Mesendoderm (in vitro differentiated cells): ENCODE data around the gene GBGT1.
A peak's percentile ranks its signal among the peaks of the same experiment; 100 is the strongest.

Experiments
- DNase-seq: peaks from one replicate; pipeline ENCODE4 v3.0.0; 2013
- H2AK5ac ChIP-seq: 2 replicates; pipeline ENCODE4 v1.6.1; 2013; ENCODE audit warnings: low read length, inconsistent platforms
- H2BK120ac ChIP-seq: 2 replicates; pipeline ENCODE4 v1.6.1; 2013; ENCODE audit warnings: low read depth, mild to moderate bottlenecking, low read length, moderate library complexity, mixed read lengths
- H2BK15ac ChIP-seq: replicated peaks from 2 replicates; pipeline ENCODE4 v1.6.1; 2013; ENCODE audit warnings: low read depth, mild to moderate bottlenecking, moderate library complexity
- H2BK5ac ChIP-seq: 2 replicates; pipeline ENCODE4 v1.6.1; 2013; ENCODE audit warnings: low read length, inconsistent platforms
- H3K18ac ChIP-seq: 2 replicates; pipeline ENCODE4 v1.6.1; 2013; ENCODE audit warnings: mild to moderate bottlenecking, low read length, mixed read lengths
- H3K23ac ChIP-seq: one replicate; pipeline ENCODE4 v1.6.1; 2013; ENCODE audit warnings: low read length
- H3K27ac ChIP-seq: 2 replicates; pipeline ENCODE4 v1.5.1; 2013; ENCODE audit warnings: low read depth, mild to moderate bottlenecking, inconsistent platforms, low read length, moderate library complexity
- H3K27me3 ChIP-seq: 2 replicates; pipeline ENCODE4 v1.6.1; 2013; ENCODE audit warnings: low read length, control low read depth, mild to moderate bottlenecking, inconsistent platforms; ENCODE audit not compliant: insufficient read depth, poor library complexity
- H3K36me3 ChIP-seq: 2 replicates; pipeline ENCODE4 v1.6.1; 2013; ENCODE audit warnings: low read length, inconsistent platforms; ENCODE audit not compliant: control insufficient read depth, insufficient read depth
- H3K4ac ChIP-seq: one replicate; pipeline ENCODE4 v1.6.1; 2013; ENCODE audit warnings: low read depth, mild to moderate bottlenecking, low read length, moderate library complexity
- H3K4me1 ChIP-seq: 2 replicates; pipeline ENCODE4 v1.6.1; 2013; ENCODE audit warnings: low read depth, low read length, inconsistent platforms; ENCODE audit not compliant: control insufficient read depth
- H3K4me2 ChIP-seq: 2 replicates; pipeline ENCODE4 v1.6.1; 2013; ENCODE audit warnings: low read length
- H3K4me3 ChIP-seq: 2 replicates; pipeline ENCODE4 v1.5.1; 2013; ENCODE audit warnings: mild to moderate bottlenecking, low read length
- H3K56ac ChIP-seq: one replicate; pipeline ENCODE4 v1.6.1; 2013; ENCODE audit warnings: low read length
- H3K79me1 ChIP-seq: 2 replicates; pipeline ENCODE4 v1.6.1; 2013; ENCODE audit warnings: low read length, inconsistent platforms
- H3K79me2 ChIP-seq: 2 replicates; pipeline ENCODE4 v1.6.1; 2013; ENCODE audit warnings: mild to moderate bottlenecking, low read length; ENCODE audit not compliant: control insufficient read depth, insufficient read depth
- H3K9ac ChIP-seq: 2 replicates; pipeline ENCODE4 v1.6.1; 2013; ENCODE audit warnings: low read length, inconsistent platforms
- H4K5ac ChIP-seq: one replicate; pipeline ENCODE4 v1.6.1; 2013; ENCODE audit warnings: low read length
- H4K8ac ChIP-seq: one replicate; pipeline ENCODE4 v1.6.1; 2013; ENCODE audit warnings: low read depth, mild to moderate bottlenecking, control low read depth, low read length, moderate library complexity
- WGBS: extraction: QIAGEN DNeasy Blood & Tissue Kit; methylation state at CpG from one replicate; pipeline ENCODE4 v1.1.7; 2013; ENCODE audit warnings: low lambda C conversion rate, missing lambda C conversion rate; ENCODE audit not compliant: insufficient coverage; ENCODE audit errors: extremely low coverage; 5-methylcytosine and 5-hydroxymethylcytosine counted together

The GBGT1 gene

GRCh38 chr9:133124907-133125275, 38.8 kb downstream of the GBGT1 start:
- Histone ChIP-seq H3K36me3 (no peaks in the 10 kb centered on the region), H3K4ac (no peak overlapping the region), H2BK15ac (no peak overlapping the region), H3K27me3 (no peaks in the 10 kb centered on the region), H2BK120ac (no peak overlapping the region), H4K8ac (no peak overlapping the region), H3K79me2 (no peaks in the 10 kb centered on the region), H2AK5ac (no peak overlapping the region), H3K27ac (no peak overlapping the region), H3K23ac (no peak overlapping the region), H3K18ac (no peak overlapping the region), H3K79me1 (no peaks in the 10 kb centered on the region), H3K4me2 (no peak overlapping the region), H3K4me1 (no peaks in the 10 kb centered on the region), H4K5ac (no peak overlapping the region), H3K4me3 (no peak overlapping the region), H3K9ac (no peak overlapping the region), H3K56ac (no peak overlapping the region), H2BK5ac (no peak overlapping the region)
- WGBS, result no CpG with 5 or more reads among the region's 2 CpGs
- no peak for DNase-seq

GRCh38 chr9:133124123-133124906, 39.4 kb downstream of the GBGT1 start:
- no peak overlapping the region for H3K9ac ChIP-seq
- no peak overlapping the region for H2AK5ac ChIP-seq
- no peak overlapping the region for H3K4me2 ChIP-seq
- no peaks in the 10 kb centered on the region for H3K27me3 ChIP-seq
- no peak overlapping the region for H4K8ac ChIP-seq
- H3K36me3 ChIP-seq, result no peaks in the 10 kb centered on the region
- no peak overlapping the region for H2BK5ac ChIP-seq
- H3K18ac ChIP-seq, result no peak overlapping the region
- no peaks in the 10 kb centered on the region for H3K79me2 ChIP-seq
- no peak overlapping the region for H3K4me3 ChIP-seq
- no peak overlapping the region for H2BK120ac ChIP-seq
- no peak overlapping the region for H3K27ac ChIP-seq
- no peaks in the 10 kb centered on the region for H3K4me1 ChIP-seq
- H3K79me1 ChIP-seq, result no peaks in the 10 kb centered on the region
- H3K56ac ChIP-seq, result no peak overlapping the region
- H2BK15ac ChIP-seq, result no peak overlapping the region
- no peak overlapping the region for H4K5ac ChIP-seq
- H3K23ac ChIP-seq, result no peak overlapping the region
- no peak for DNase-seq
- no CpG with 5 or more reads among the region's 8 CpGs for WGBS
- H3K4ac ChIP-seq, result no peak overlapping the region

- no peak overlapping the region for H2BK120ac ChIP-seq
- no peak overlapping the region for H3K4me3 ChIP-seq
- H3K27ac ChIP-seq, result no peak overlapping the region
- peak; percentile 53 for DNase-seq
- H4K8ac ChIP-seq, result no peak overlapping the region
- H2BK15ac ChIP-seq, result no peak overlapping the region
- H3K79me1 ChIP-seq, result no peaks in the 10 kb centered on the region
- no peak overlapping the region for H2BK5ac ChIP-seq
- H3K56ac ChIP-seq, result no peak overlapping the region
- H4K5ac ChIP-seq, result no peak overlapping the region
- no peak overlapping the region for H3K4ac ChIP-seq
- no peaks in the 10 kb centered on the region for H3K27me3 ChIP-seq
- no peaks in the 10 kb centered on the region for H3K4me1 ChIP-seq
- H3K18ac ChIP-seq, result no peak overlapping the region
- H3K79me2 ChIP-seq, result no peaks in the 10 kb centered on the region
- no peak overlapping the region for H3K23ac ChIP-seq
- no peak overlapping the region for H2AK5ac ChIP-seq
- H3K36me3 ChIP-seq, result no peaks in the 10 kb centered on the region
- H3K9ac ChIP-seq, result no peak overlapping the region
- WGBS, result no CpG with 5 or more reads among the region's 19 CpGs
- no peak overlapping the region for H3K4me2 ChIP-seq
Observed at GRCh38 chr9:133122935-133123611, 40.6 kb downstream of the GBGT1 start.

- no peak overlapping the region for H2BK15ac ChIP-seq
- no peaks in the 10 kb centered on the region for H3K4me1 ChIP-seq
- no peak overlapping the region for H3K4me3 ChIP-seq
- DNase-seq, result no peak
- no peaks in the 10 kb centered on the region for H3K79me1 ChIP-seq
- H3K4me2 ChIP-seq, result no peak overlapping the region
- H4K8ac ChIP-seq, result no peak overlapping the region
- no peak overlapping the region for H3K27ac ChIP-seq
- no peak overlapping the region for H2BK5ac ChIP-seq
- no peak overlapping the region for H2BK120ac ChIP-seq
- no peak overlapping the region for H4K5ac ChIP-seq
- WGBS, result no CpG with 5 or more reads among the region's 4 CpGs
- H2AK5ac ChIP-seq, result no peak overlapping the region
- H3K79me2 ChIP-seq, result no peaks in the 10 kb centered on the region
- H3K4ac ChIP-seq, result no peak overlapping the region
- no peaks in the 10 kb centered on the region for H3K27me3 ChIP-seq
- H3K18ac ChIP-seq, result no peak overlapping the region
- H3K56ac ChIP-seq, result no peak overlapping the region
- no peak overlapping the region for H3K9ac ChIP-seq
- no peaks in the 10 kb centered on the region for H3K36me3 ChIP-seq
- no peak overlapping the region for H3K23ac ChIP-seq
Observed at GRCh38 chr9:133122605-133122934, 41.1 kb downstream of the GBGT1 start.

GRCh38 chr9:133121915-133122550, 41.7 kb downstream of the GBGT1 start:
- H3K4me3 ChIP-seq, result no peak overlapping the region
- H2BK120ac ChIP-seq, result no peak overlapping the region
- no peak overlapping the region for H4K5ac ChIP-seq
- no peaks in the 10 kb centered on the region for H3K36me3 ChIP-seq
- no peak overlapping the region for H2AK5ac ChIP-seq
- no peak overlapping the region for H4K8ac ChIP-seq
- H3K4me2 ChIP-seq, result no peak overlapping the region
- no peaks in the 10 kb centered on the region for H3K27me3 ChIP-seq
- no peak overlapping the region for H3K23ac ChIP-seq
- no peak overlapping the region for H3K4ac ChIP-seq
- no peaks in the 10 kb centered on the region for H3K4me1 ChIP-seq
- no CpG with 5 or more reads among the region's 8 CpGs for WGBS
- H3K79me1 ChIP-seq, result no peaks in the 10 kb centered on the region
- no peaks in the 10 kb centered on the region for H3K79me2 ChIP-seq
- H2BK5ac ChIP-seq, result no peak overlapping the region
- H3K18ac ChIP-seq, result no peak overlapping the region
- DNase-seq, result no peak
- H3K9ac ChIP-seq, result no peak overlapping the region
- H3K56ac ChIP-seq, result no peak overlapping the region
- no peak overlapping the region for H3K27ac ChIP-seq
- no peak overlapping the region for H2BK15ac ChIP-seq
